Measurements from ENCODE around the gene TTLL11.

DNA sequence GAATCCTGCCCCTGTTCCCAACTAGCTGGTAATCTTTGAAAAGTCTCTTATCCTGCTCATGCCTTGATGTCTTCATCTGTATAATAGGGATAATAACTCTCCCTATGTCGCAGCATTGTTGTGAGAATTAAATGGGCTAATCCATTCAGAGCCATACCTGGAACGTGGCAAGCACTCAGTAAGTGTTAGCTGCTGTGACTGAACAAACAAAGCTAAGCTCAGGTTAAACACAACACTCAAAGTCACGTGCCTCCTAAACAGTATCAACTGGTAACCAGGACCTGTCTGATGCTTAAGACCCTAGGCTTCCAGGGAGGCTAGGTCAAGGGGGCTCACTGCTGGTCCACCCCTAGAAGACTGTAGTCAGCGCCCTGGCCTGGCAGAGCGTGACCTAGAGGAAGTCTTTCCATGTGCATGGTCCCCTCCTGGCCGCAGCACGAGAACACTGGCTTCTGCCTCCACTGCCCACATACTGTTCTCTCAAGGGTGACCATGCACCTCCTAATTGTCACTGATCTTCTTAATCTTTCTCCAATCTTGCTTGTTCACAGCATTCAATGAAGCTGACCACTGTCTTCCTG is 211.1 kb downstream of the TTLL11 start:
- TF ChIP-seq, protein P1, sequence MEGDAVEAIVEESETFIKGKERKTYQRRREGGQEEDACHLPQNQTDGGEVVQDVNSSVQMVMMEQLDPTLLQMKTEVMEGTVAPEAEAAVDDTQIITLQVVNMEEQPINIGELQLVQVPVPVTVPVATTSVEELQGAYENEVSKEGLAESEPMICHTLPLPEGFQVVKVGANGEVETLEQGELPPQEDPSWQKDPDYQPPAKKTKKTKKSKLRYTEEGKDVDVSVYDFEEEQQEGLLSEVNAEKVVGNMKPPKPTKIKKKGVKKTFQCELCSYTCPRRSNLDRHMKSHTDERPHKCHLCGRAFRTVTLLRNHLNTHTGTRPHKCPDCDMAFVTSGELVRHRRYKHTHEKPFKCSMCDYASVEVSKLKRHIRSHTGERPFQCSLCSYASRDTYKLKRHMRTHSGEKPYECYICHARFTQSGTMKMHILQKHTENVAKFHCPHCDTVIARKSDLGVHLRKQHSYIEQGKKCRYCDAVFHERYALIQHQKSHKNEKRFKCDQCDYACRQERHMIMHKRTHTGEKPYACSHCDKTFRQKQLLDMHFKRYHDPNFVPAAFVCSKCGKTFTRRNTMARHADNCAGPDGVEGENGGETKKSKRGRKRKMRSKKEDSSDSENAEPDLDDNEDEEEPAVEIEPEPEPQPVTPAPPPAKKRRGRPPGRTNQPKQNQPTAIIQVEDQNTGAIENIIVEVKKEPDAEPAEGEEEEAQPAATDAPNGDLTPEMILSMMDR (IDR thresholded peaks at IDR 0.05), result no peak
- TF ChIP-seq POLR2A (IDR thresholded peaks at IDR 0.05), result no peak

Measured in right lobe of liver (tissue), 4 donors.